PC-9 (cell line): ENCODE data around the gene GUCA1A. TPM values are rescaled to one million over a fixed set of nuclear protein-coding genes. Genes with fewer than 3 reads are reported as not detected.

ENCODE experiments used
- BruUV-seq: library from RNA; stranded (reverse); fragments of 400-500 nt; replicated peaks from 2 replicates; lab custom pipeline; 2021; lab: Mats Ljungman, UMichigan
- CTCF ChIA-PET: fragments of 300-600 bp; sonication (Branson Sonifier 250); formaldehyde crosslinking; loops from one replicate; lab custom pipeline; 2022; ENCODE audit warnings: antibody characterized with exemption; lab: Charles Lee
- POLR2A ChIA-PET: fragments of 300-600 bp; sonication (Branson Sonifier 250); formaldehyde crosslinking; loops from one replicate; lab custom pipeline; 2022; ENCODE audit warnings: antibody characterized with exemption; ENCODE audit not compliant: unreplicated experiment; lab: Charles Lee
- DNase-seq, 2 experiments: peaks; one replicate each; pipeline versions ENCODE4 v3.0.0 to v3.0.0-alpha.2; 2015 to 2022; ENCODE audit warnings: mixed read lengths in 1 of 2
- H2AFZ ChIP-seq: fragments of 200-600 bp; sonication (generic); 2 replicates; pipeline ENCODE4 v1.8.1; 2017; ENCODE audit warnings: antibody characterized with exemption
- H3F3A ChIP-seq: fragments of 200-600 bp; sonication (generic); 2 replicates; pipeline ENCODE4 v1.8.1; 2017; ENCODE audit warnings: antibody characterized with exemption, mild to moderate bottlenecking, low read depth; ENCODE audit not compliant: insufficient read depth
- H3K27ac ChIP-seq: fragments of 200-600 bp; sonication (generic); 2 replicates; pipeline ENCODE4 v1.6.1; 2016; ENCODE audit warnings: mixed run types
- H3K27me3 ChIP-seq: fragments of 200-600 bp; sonication (generic); 2 replicates; pipeline ENCODE4 v1.6.1; 2016; ENCODE audit warnings: low read depth, mixed run types; ENCODE audit not compliant: insufficient read depth
- H3K36me3 ChIP-seq: fragments of 200-600 bp; sonication (generic); 2 replicates; pipeline ENCODE4 v1.6.1; 2016; ENCODE audit warnings: low read depth, mixed run types
- H3K4me1 ChIP-seq: fragments of 200-600 bp; sonication (generic); replicated peaks from 2 replicates; pipeline ENCODE4 v1.6.1; 2016; ENCODE audit warnings: mixed run types; ENCODE audit not compliant: insufficient read depth
- H3K4me2 ChIP-seq: fragments of 200-600 bp; sonication (generic); 2 replicates; pipeline ENCODE4 v1.6.1; 2017; ENCODE audit warnings: mixed run types
- H3K4me3 ChIP-seq: fragments of 200-600 bp; sonication (generic); 2 replicates; pipeline ENCODE4 v1.6.1; 2016; ENCODE audit warnings: mixed run types
- H3K79me2 ChIP-seq: fragments of 200-600 bp; sonication (generic); 2 replicates; pipeline ENCODE4 v1.6.1; 2017; ENCODE audit warnings: low read depth, mixed run types
- H3K9me2 ChIP-seq: fragments of 200-600 bp; sonication (generic); 2 replicates; pipeline ENCODE4 v1.8.1; 2017; ENCODE audit warnings: mild to moderate bottlenecking; ENCODE audit not compliant: insufficient read depth
- H3K9me3 ChIP-seq: fragments of 200-600 bp; sonication (generic); 2 replicates; pipeline ENCODE4 v1.8.1; 2016; ENCODE audit warnings: low read depth; ENCODE audit not compliant: insufficient read depth
- H4K20me1 ChIP-seq: fragments of 200-600 bp; sonication (generic); 2 replicates; pipeline ENCODE4 v1.8.1; 2017; ENCODE audit not compliant: insufficient read depth
- EZH2 ChIP-seq: fragments of 200-600 bp; sonication (generic); IDR thresholded peaks from 2 replicates; pipeline ENCODE4 v1.8.0; 2017; ENCODE audit warnings: antibody characterized with exemption, low read depth
- intact Hi-C: fragments of 100-400 bp; cut with micrococcal nuclease; formaldehyde crosslinking; loops from one replicate; pipeline ENCODE4 v1.10.0; 2022; ENCODE audit not compliant: unreplicated experiment
- total RNA-seq: library from RNA; stranded (reverse); gene quantifications from 2 replicates; pipeline ENCODE4 v1.2.3, GENCODE V29; 2021
- TF ChIP-seq, protein P1 (sequence below): fragments of 200-600 bp; sonication (generic); conservative IDR thresholded peaks from 2 replicates; pipeline ENCODE4 v1.6.1; 2017; ENCODE audit warnings: mixed run types, antibody characterized with exemption, mild to moderate bottlenecking, moderate library complexity

GUCA1A gene
- total RNA-seq, 1 experiment from 2014 or later: not detected

DNA sequence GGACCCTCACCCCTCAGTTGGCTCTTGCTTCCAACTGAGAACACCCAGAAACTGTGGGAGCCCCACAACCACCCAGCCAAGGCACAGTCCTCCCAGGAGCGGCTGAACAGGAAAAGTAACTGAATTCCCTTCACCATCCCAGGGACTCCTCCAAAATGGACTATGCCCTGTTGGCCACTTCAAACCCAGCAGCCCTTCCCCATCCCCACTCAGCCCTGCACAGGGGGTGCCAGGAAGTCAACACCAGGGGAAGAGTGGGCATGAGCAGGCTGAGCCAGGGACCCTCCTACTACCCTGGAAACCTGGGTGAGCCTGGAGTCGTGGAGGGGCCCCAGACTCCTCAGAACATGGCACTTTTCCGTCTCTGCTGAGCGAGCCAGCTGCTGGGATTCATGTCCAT lies 11.3 kb downstream of the GUCA1A start:
- ChIA-PET POLR2A (interaction anchor here (0.5 kb wide), 1 partner anchor 134 kb away, joined by 6 read pairs; no protein-coding TSS in a partner anchor), CTCF (no interaction called here)
- Histone ChIP-seq H3K79me2 (no peaks in the 10 kb centered on the region), H3K9me3 (no peaks in the 10 kb centered on the region), H3K4me2 (no peak overlapping the region), H3K27ac (no peak overlapping the region), H3K4me1 (0 out of 2 replicates have a peak, but pooled peaks cover 6% of the 10 kb centered on the region), H3K27me3 (no peaks in the 10 kb centered on the region), H3F3A (no peaks in the 10 kb centered on the region), H3K36me3 (no peaks in the 10 kb centered on the region), H3K4me3 (no peak overlapping the region), H2AFZ (no peak overlapping the region), H3K9me2 (no peaks in the 10 kb centered on the region), H4K20me1 (no peaks in the 10 kb centered on the region)
- DNase-seq: no peak
- no TSS peak for BruUV-seq
- TF ChIP-seq EZH2: no peak
- TF ChIP-seq, protein P1, sequence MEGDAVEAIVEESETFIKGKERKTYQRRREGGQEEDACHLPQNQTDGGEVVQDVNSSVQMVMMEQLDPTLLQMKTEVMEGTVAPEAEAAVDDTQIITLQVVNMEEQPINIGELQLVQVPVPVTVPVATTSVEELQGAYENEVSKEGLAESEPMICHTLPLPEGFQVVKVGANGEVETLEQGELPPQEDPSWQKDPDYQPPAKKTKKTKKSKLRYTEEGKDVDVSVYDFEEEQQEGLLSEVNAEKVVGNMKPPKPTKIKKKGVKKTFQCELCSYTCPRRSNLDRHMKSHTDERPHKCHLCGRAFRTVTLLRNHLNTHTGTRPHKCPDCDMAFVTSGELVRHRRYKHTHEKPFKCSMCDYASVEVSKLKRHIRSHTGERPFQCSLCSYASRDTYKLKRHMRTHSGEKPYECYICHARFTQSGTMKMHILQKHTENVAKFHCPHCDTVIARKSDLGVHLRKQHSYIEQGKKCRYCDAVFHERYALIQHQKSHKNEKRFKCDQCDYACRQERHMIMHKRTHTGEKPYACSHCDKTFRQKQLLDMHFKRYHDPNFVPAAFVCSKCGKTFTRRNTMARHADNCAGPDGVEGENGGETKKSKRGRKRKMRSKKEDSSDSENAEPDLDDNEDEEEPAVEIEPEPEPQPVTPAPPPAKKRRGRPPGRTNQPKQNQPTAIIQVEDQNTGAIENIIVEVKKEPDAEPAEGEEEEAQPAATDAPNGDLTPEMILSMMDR: no peak
- intact Hi-C loops: no loop called here

DNA sequence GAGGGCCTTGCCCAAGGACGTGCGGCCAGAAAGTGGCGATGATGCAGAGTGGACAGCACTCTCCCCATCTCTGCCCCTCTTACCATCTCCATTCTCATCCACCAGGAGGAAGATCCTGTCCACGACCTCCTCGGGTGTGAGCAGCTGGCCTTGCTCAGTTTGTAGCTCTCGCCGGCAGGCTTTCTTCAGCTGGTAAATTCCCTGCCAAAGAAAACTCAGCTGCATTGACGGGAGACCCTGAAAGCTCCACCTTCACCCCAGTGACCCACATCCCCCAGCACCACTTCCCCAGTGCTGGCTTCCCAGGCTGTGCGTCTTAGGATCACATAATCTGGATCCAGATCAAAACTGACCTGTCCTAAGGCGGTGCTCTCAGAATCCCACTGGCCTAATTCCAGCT lies 12.4 kb downstream of the GUCA1A start:
- Histone ChIP-seq H2AFZ (no peak overlapping the region), H3K36me3 (no peaks in the 10 kb centered on the region), H3K9me3 (no peaks in the 10 kb centered on the region), H3F3A (no peaks in the 10 kb centered on the region), H3K4me1 (no peaks in the 10 kb centered on the region), H3K4me3 (no peak overlapping the region), H3K79me2 (no peaks in the 10 kb centered on the region), H3K4me2 (no peak overlapping the region), H3K9me2 (no peaks in the 10 kb centered on the region), H3K27me3 (no peaks in the 10 kb centered on the region), H4K20me1 (no peaks in the 10 kb centered on the region), H3K27ac (no peak overlapping the region)
- TF ChIP-seq, protein P1: no peak
- no peak for TF ChIP-seq EZH2
- CTCF ChIA-PET: no interaction called here
- POLR2A ChIA-PET: no interaction called here
- no peak for DNase-seq
- BruUV-seq: no TSS peak
- intact Hi-C loops: no loop called here

DNA sequence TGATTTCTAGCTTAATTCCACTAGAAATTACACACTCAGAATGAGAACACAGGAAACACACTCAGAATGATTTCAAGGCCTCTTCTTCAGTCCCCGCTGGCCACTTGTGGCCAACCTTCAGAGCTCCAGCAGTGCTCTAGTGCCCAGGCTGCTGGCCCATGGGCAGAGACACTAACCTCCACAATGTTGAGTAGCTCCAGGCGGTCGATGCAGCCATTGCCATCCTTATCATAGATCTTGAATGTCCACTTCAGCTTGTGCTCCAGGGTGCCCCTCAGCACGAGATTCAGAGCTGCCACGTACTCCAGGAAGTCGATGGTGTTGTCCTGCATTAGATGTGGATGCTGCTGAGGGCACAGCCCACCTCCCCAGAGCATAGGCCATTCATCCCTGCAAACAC lies 15.2 kb downstream of the GUCA1A start:
- TF ChIP-seq, protein P1: no peak
- no peak for TF ChIP-seq EZH2
- H3K9me3 ChIP-seq: no peaks in the 10 kb centered on the region

More for the DNA sequence above, 15.2 kb downstream of the GUCA1A start:
- no TSS peak for BruUV-seq
- H3K9me2 ChIP-seq: no peaks in the 10 kb centered on the region
- H3K79me2 ChIP-seq: no peaks in the 10 kb centered on the region
- no peaks in the 10 kb centered on the region; the same call in 1 of the 2 replicates for H3F3A ChIP-seq
- ChIA-PET CTCF (no interaction called here), POLR2A (no interaction called here)
- no peaks in the 10 kb centered on the region for H3K36me3 ChIP-seq
- no peak overlapping the region for H2AFZ ChIP-seq
- H3K27ac ChIP-seq: no peak overlapping the region
- no peak for DNase-seq
- H4K20me1 ChIP-seq: no peaks in the 10 kb centered on the region
- H3K27me3 ChIP-seq: no peaks in the 10 kb centered on the region
- H3K4me3 ChIP-seq: no peak overlapping the region
- peaks cover 12% of the 10 kb centered on the region; the same call in 1 of the 2 replicates for H3K4me1 ChIP-seq
- H3K4me2 ChIP-seq: no peak overlapping the region
- intact Hi-C loops: no loop called here
